ENCODE data around the gene UBL7. TPM values are rescaled to one million over a fixed set of nuclear protein-coding genes. Genes with fewer than 3 reads are reported as not detected.

UBL7 gene
- total RNA-seq, 4 donors from 2014 or later, result 4.0 to 157 (median 42.3) TPM

- in situ Hi-C loops (cut with MboI; ENCODE audit: low pct_ligation_motif_present in 1 of 4, low pct_unique_long_range_greater_than_20kb in 1 of 4, low sequenced_read_pairs in 3 of 4), result no loop called here
- Histone ChIP-seq H3K27ac (no peak overlapping the region), H3K27me3 (no peaks in the 10 kb centered on the region), H3K9me3 (no peaks in the 10 kb centered on the region), H3K36me3 (peaks cover 0 to 24% (median 6%) of the 10 kb centered on the region in 4 donors), H3K4me1 (no peaks in the 10 kb centered on the region), H3K4me3 (no peak overlapping the region)
- intact Hi-C loops (cut with DNase I; ENCODE audit: low total_unique reads), result no loop called here
- WGBS, 2 donors (ENCODE audit: low coverage in 1 of 2), result 53% methylated on average over 3 of the region's 3 CpGs; no CpG with 5 or more reads in 1 of the 2 donors
- no peak for TF ChIP-seq CTCF (IDR thresholded peaks at IDR 0.05)
- DNase-seq, result no peak
Observed at GRCh38 chr15:74442604-74443003, 18.4 kb downstream of the UBL7 start.

- in situ Hi-C loops (cut with MboI; ENCODE audit: low pct_ligation_motif_present in 1 of 4, low pct_unique_long_range_greater_than_20kb in 1 of 4, low sequenced_read_pairs in 3 of 4), result no loop called here
- DNase-seq, result no peak
- WGBS, 2 donors (ENCODE audit: low coverage in 1 of 2), result 86 to 90% methylated on average over 2 to 3 of the region's 3 CpGs
Observed at GRCh38 chr15:74442063-74442462, 18.9 kb downstream of the UBL7 start.

GRCh38 chr15:74441248-74441941 is 19.6 kb downstream of the UBL7 start:
- WGBS, 2 donors (ENCODE audit: low coverage in 1 of 2), result 80 to 82% methylated on average over 1 to 6 of the region's 6 CpGs
- DNase-seq, result no peak
- Histone ChIP-seq H3K27me3 (no peaks in the 10 kb centered on the region), H3K4me3 (no peak overlapping the region), H3K36me3 (peaks cover 0 to 14% (median 4%) of the 10 kb centered on the region in 4 donors), H3K4me1 (no peaks in the 10 kb centered on the region), H3K27ac (no peak overlapping the region), H3K9me3 (no peaks in the 10 kb centered on the region)
- TF ChIP-seq POLR2AphosphoS5 (IDR thresholded peaks at IDR 0.05) (no peak), CTCF (IDR thresholded peaks at IDR 0.05) (no peak), EP300 (IDR thresholded peaks at IDR 0.05; ENCODE audit: low read depth) (no peak), POLR2A (IDR thresholded peaks at IDR 0.05) (no peak)
- in situ Hi-C loops (cut with MboI; ENCODE audit: low pct_ligation_motif_present in 1 of 4, low pct_unique_long_range_greater_than_20kb in 1 of 4, low sequenced_read_pairs in 3 of 4) (no loop called here), intact Hi-C loops (cut with DNase I; ENCODE audit: low total_unique reads) (no loop called here)

More at GRCh38 chr15:74442063-74442462, 18.9 kb downstream of the UBL7 start:
- TF ChIP-seq EP300 (IDR thresholded peaks at IDR 0.05; ENCODE audit: low read depth), result no peak
- intact Hi-C loops (cut with DNase I; ENCODE audit: low total_unique reads), result no loop called here
- H3K9me3 ChIP-seq, result no peaks in the 10 kb centered on the region
- peaks cover 0 to 20% (median 4%) of the 10 kb centered on the region in 4 donors for H3K36me3 ChIP-seq
- no peaks in the 10 kb centered on the region for H3K4me1 ChIP-seq
- no peaks in the 10 kb centered on the region for H3K27me3 ChIP-seq
- H3K27ac ChIP-seq, result no peak overlapping the region
- no peak overlapping the region for H3K4me3 ChIP-seq

- no peak overlapping the region for H3K4me3 ChIP-seq
- no peak overlapping the region for H3K27ac ChIP-seq
- no peaks in the 10 kb centered on the region for H3K9me3 ChIP-seq
- intact Hi-C loops (cut with DNase I; ENCODE audit: low total_unique reads), result loop anchor here (5.0 kb wide), 1 partner anchor 52 kb away; no protein-coding TSS in a partner anchor
- in situ Hi-C loops (cut with MboI; ENCODE audit: low pct_ligation_motif_present in 1 of 4, low pct_unique_long_range_greater_than_20kb in 1 of 4, low sequenced_read_pairs in 3 of 4), result loop anchor here in 3 of 4 donors (5.0 kb wide), 2 partner anchors 52 to 57 kb away; no protein-coding TSS in a partner anchor
- DNase-seq, result peak; percentile 68
- H3K36me3 ChIP-seq, result no peaks in the 10 kb centered on the region
- peaks cover 0 to 6% (median 2%) of the 10 kb centered on the region in 4 donors for H3K4me1 ChIP-seq
- peaks cover 4% of the 10 kb centered on the region for H3K27me3 ChIP-seq
- WGBS, 2 donors (ENCODE audit: low coverage in 1 of 2), result 0% methylated on average over 2 of the region's 2 CpGs; no CpG with 5 or more reads in 1 of the 2 donors
- no peak for TF ChIP-seq EP300 (IDR thresholded peaks at IDR 0.05; ENCODE audit: low read depth)
- TF ChIP-seq CTCF (IDR thresholded peaks at IDR 0.05), result peak; percentile 82 to 89 (median 86)
- TF ChIP-seq POLR2AphosphoS5 (IDR thresholded peaks at IDR 0.05), result no peak
- TF ChIP-seq POLR2A (IDR thresholded peaks at IDR 0.05), result no peak
Observed at GRCh38 chr15:74438721-74439316, 22.1 kb downstream of the UBL7 start.
